ENCODE data around the gene CLMP.

- TF ChIP-seq CTCF (IDR thresholded peaks at IDR 0.05; ENCODE audit: extremely low read depth in 1 of 2, insufficient read depth in 1 of 2, low read depth in 1 of 2, low read length in 2 of 2) (peak; percentile 57 to 76), JUN (IDR thresholded peaks at IDR 0.05; ENCODE audit: borderline replicate concordance, insufficient read depth, insufficient read length, low read depth) (no peak), POLR2A (IDR thresholded peaks at IDR 0.05; ENCODE audit: low read depth, low read length) (no peak), EZH2 (IDR thresholded peaks at IDR 0.05; ENCODE audit: borderline replicate concordance, low read depth, low read length, severe bottlenecking) (no peak), GATA2 (IDR thresholded peaks at IDR 0.05; ENCODE audit: insufficient read depth, insufficient read length, low read depth, low read length) (no peak), MAX (IDR thresholded peaks at IDR 0.05; ENCODE audit: insufficient read depth, insufficient read length) (no peak), FOS (IDR thresholded peaks at IDR 0.05; ENCODE audit: borderline replicate concordance, insufficient read depth, low read length) (no peak)
Measured at GRCh38 chr11:123020968-123021367, 174.1 kb downstream of the CLMP start.
